Activated T-cell treated with anti-CD3 and anti-CD28 coated beads, Interleukin-2, amount 50 U/mL, for 4 hours (primary cell): ENCODE measurements around the gene ADAMTS17. TPM values are rescaled to one million over a fixed set of nuclear protein-coding genes. Genes with fewer than 3 reads are reported as not detected.

Experiments
- ATAC-seq, 2 donors: fragments of 200-7000 bp; cut with Tn5 transposase; one replicate each; pipeline ENCODE4 v1.10.0; 2021
- DNase-seq: peaks from one replicate; pipeline ENCODE4 v3.0.0-alpha.2; 2020
- H3K27me3 Mint-ChIP-seq: one replicate; pipeline ENCODE4 v1.8.0; 2021; ENCODE audit warnings: low read depth, mixed read lengths
- H3K36me3 Mint-ChIP-seq: one replicate; pipeline ENCODE4 v1.8.0; 2022; ENCODE audit warnings: mixed read lengths; ENCODE audit not compliant: insufficient read depth
- H3K4me1 Mint-ChIP-seq: one replicate; pipeline ENCODE4 v1.8.0; 2021; ENCODE audit warnings: low read depth, mixed read lengths
- H3K4me3 Mint-ChIP-seq: one replicate; pipeline ENCODE4 v1.8.0; 2021; ENCODE audit warnings: mild to moderate bottlenecking, moderate library complexity, mixed read lengths
- H3K9me3 Mint-ChIP-seq: one replicate; pipeline ENCODE4 v1.8.0; 2021; ENCODE audit warnings: mixed read lengths
- total RNA-seq, 3 donors: library from RNA; stranded (reverse); gene quantifications; one replicate each; pipeline ENCODE4 v1.2.1, GENCODE V29; 2021

The ADAMTS17 gene
- total RNA-seq, 3 donors from 2014 or later: 2.6 to 3.9 (median 3.2) TPM

DNA sequence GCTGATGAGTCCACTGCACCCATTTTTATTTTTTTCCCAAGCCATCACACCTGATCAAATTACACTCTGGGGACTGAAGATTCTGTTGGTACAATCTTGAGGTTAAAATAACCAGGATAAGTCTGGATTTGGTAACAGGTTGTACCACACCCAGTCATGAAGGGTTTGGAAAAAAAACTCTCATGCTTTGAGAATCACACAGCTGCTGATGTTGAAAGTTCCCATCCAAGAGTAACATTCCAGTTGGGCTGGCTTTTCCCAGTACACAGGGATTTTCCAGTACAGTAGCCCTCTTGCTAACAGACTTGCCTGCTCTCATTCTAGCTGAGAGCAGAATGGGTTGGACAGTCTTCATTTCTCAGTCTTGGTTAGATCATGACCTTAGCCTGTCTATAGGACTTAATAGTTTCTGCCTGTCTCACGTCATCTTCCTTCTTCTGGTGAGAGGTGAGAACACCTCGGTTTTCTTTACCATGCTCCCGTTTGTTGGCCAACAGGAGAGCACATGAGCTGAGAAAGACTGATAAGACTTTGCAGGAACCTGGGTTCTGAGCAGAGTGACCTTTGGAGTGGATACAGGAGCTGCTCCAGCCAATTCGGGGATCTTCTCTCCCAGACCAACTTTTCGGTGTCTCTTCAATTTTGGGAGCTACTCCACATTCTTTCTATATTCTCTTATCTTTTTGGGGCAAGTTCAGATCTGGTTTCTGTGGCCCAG lies 308.5 kb downstream of the ADAMTS17 start:
- Mint-ChIP-seq H3K4me3 (no peak overlapping the region), H3K36me3 (peaks cover 11% of the 10 kb centered on the region), H3K4me1 (no peaks in the 10 kb centered on the region), H3K27me3 (no peaks in the 10 kb centered on the region), H3K9me3 (peaks cover 8% of the 10 kb centered on the region)
- ATAC-seq (no peak), DNase-seq (no peak)

DNA sequence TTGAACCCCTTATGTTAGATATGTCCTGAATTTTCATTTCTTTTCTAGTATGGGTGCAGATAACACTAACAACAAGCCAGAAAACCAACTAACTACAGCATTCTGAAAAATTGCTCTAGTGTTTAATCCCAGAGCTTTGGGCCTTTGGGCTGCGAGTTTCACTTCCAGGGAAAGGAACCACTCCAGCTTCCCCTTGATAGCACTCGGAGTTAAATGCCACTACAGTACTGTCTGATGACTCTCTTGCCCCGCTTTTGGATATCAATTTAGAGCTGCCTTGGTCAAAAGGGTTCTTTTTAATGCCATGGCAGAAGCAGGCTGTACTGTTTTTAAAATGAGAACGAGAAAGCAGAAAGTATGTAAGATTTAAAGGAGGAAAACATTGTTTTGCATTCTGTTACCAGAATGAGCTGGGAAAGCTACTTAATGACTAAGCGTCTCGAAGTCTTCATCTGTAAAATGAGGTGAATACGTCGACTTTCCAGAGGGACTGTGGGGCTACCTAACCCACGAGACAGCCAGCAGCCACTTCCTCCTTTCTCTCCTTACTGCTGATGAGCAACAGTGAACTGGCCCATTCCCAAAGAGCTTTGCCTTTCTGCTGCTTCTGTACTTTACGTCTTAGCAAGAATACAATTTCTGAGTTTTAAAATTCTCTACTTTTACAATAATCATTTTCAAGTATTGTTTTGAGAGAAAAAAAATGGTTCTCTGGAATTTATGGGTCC lies 309.3 kb downstream of the ADAMTS17 start:
- Mint-ChIP-seq H3K9me3 (peaks cover 15% of the 10 kb centered on the region), H3K4me1 (no peaks in the 10 kb centered on the region), H3K27me3 (no peaks in the 10 kb centered on the region), H3K4me3 (no peak overlapping the region), H3K36me3 (peaks cover 19% of the 10 kb centered on the region)
- no peak for ATAC-seq
- no peak for DNase-seq

DNA sequence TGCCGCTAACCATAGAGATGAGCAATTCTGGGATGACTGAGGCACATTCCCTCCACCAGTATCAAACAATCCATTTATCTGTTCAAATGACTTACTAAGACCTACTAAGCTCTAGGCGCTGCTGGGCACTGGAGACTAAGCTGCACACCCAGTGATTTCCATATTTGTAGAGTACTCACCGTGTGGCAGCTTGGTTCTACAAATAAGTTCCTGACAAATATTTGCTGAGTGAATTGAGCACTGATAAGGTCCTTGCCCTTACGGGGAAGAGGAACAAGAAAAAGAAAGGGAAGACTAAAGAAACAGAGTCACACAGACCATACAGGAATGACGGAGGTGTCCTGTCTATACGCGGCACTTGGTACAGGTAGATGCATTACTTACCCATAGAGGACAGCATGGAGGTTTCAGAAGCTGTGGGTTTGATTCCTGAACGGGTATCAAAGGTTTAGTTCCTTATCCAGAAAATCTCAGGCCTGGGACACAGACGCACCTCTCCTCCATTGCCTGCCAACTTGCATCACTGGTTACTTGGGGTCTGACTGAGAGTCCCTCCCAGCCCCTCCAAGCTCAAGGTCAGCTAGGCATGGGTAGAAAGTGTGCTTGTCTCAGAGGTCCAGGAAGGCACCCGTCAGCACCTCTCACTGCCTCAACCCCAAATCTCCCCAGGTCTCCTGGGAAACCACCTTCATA lies 310.0 kb downstream of the ADAMTS17 start:
- peaks cover 22% of the 10 kb centered on the region for H3K9me3 Mint-ChIP-seq
- no peak overlapping the region for H3K4me3 Mint-ChIP-seq
- H3K27me3 Mint-ChIP-seq: no peaks in the 10 kb centered on the region
- ATAC-seq: no peak
- H3K4me1 Mint-ChIP-seq: no peaks in the 10 kb centered on the region
- no peak for DNase-seq
- H3K36me3 Mint-ChIP-seq: peaks cover 20% of the 10 kb centered on the region

DNA sequence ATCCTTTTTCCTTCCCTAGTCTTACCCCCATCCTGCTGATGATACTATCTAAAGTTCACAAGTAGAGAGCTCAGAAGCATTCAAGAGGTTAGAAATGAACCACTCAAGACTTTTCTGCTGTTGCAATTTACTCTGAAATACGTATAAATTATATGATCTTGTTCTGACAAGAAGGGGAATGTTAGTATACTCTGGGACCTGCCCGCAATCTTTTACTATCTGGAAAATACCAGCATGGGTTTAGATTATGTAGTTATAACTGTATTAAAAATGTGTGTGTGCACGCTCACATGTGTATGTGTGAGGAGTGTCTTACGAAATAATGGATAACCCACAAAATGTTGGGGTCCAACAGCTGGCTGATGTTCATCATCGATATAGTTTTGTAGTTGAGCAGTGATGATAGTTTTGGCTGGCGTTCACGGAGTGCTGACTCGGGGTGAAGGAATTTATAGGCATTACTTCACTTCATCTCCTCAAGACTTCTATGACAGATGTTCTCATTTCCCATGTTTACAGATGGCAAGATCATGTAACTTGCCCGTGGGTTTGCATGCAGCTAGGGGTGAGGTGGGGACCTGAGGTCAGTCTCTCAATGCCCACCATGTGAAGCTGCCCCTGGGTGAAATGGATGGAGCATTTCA lies 311.1 kb downstream of the ADAMTS17 start:
- no peak for ATAC-seq
- no peaks in the 10 kb centered on the region for H3K27me3 Mint-ChIP-seq
- DNase-seq: no peak
- H3K4me3 Mint-ChIP-seq: no peak overlapping the region
- H3K4me1 Mint-ChIP-seq: no peaks in the 10 kb centered on the region
- peaks cover 24% of the 10 kb centered on the region for H3K9me3 Mint-ChIP-seq
- peaks cover 22% of the 10 kb centered on the region for H3K36me3 Mint-ChIP-seq

DNA sequence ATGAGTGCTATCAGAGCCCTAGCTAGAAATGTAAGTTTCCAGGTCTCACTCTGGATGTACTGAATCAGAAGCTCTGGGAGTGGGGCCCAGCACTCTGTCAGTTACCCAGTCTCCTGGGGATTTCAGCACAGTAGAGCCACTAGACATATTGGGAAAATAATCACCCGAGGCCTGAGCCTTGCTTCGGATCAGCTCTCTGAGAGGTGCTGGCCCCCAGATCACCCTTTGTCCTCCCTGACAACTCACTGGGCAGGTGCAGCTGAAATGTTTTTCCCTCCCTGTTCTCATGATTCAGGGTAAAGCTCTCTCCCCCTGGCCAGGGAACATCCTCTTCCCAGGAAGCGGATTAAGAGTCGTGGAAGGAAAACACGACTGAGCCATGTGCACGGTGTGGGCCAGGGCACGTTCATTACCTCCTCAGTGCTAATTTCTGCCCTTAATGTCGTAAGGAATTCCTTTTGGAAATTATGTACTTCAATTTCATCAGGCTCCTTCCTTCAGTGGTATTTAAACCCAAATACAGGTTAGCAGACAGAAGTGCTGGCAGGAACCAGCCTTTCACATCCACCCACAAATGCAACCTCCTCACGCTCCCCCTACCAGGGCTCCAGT lies 311.8 kb downstream of the ADAMTS17 start:
- H3K27me3 Mint-ChIP-seq: no peaks in the 10 kb centered on the region
- H3K4me3 Mint-ChIP-seq: no peak overlapping the region
- no peak for DNase-seq
- peaks cover 22% of the 10 kb centered on the region for H3K36me3 Mint-ChIP-seq
- ATAC-seq: no peak
- H3K4me1 Mint-ChIP-seq: no peaks in the 10 kb centered on the region
- peaks cover 24% of the 10 kb centered on the region for H3K9me3 Mint-ChIP-seq

DNA sequence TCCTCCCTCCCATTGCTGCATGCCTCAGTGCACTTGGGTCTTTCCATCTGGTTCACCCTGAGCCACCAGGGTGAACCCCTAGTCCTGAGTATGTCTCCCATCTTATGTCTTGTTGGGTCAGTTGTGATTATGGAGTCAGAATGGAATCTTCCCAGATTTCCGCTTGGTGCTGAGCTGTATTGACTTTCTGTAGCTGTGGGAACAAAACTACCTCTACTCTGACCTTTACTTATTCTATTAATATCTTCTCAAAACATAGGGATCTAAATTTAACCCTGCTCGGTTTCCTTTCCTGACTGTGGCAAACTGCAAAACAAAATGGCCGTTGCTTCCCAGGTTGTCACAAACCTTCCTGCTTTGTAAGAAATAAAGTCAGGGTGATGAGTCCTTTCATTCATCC lies 312.7 kb downstream of the ADAMTS17 start:
- H3K9me3 Mint-ChIP-seq: peaks cover 24% of the 10 kb centered on the region
- H3K36me3 Mint-ChIP-seq: peaks cover 22% of the 10 kb centered on the region
- H3K27me3 Mint-ChIP-seq: no peaks in the 10 kb centered on the region
- H3K4me1 Mint-ChIP-seq: no peaks in the 10 kb centered on the region
- no peak for DNase-seq
- H3K4me3 Mint-ChIP-seq: no peak overlapping the region
- no peak for ATAC-seq

DNA sequence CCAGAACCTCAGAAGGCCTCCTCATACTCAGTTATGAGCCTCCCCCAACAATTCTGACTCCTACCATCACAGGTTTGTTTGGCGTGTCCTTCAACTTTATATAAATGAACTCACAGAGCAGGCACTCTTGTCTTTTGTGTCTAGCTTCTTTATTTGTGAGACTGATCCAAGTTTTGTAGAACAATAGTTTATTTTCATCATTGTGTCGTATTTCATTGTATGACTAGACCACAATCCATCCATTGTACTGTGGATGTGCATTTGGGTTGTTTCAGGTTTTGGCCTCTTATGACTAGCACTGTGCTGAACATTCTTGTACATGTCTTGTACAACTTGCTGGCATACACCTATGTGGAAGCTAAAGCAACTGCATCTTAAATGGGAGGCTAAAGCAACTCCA lies 315.7 kb downstream of the ADAMTS17 start:
- Mint-ChIP-seq H3K4me1 (no peaks in the 10 kb centered on the region), H3K4me3 (no peak overlapping the region), H3K9me3 (peaks cover 24% of the 10 kb centered on the region), H3K27me3 (no peaks in the 10 kb centered on the region), H3K36me3 (peaks cover 19% of the 10 kb centered on the region)
- DNase-seq (no peak), ATAC-seq (no peak)

DNA sequence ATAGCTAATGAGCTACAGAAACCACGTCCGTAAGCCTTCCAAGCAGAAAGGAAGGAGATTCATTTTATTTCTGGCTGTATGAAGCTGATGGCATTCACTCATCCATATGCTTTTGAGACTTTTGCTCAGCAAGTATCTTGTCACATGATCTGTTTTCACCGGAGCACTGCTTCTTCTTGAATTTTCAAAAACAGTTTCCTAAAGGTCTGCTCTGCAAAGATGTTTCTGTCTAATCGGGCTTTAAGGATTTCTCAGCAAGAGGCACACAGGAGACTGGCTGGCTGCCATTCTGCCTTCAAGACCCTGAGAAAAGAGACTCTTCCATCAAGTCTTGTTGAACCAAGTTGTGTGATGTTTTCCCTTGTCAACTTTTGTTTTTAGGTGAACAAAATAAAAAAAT lies 319.0 kb downstream of the ADAMTS17 start:
- Mint-ChIP-seq H3K9me3 (peaks cover 12% of the 10 kb centered on the region), H3K4me1 (no peaks in the 10 kb centered on the region), H3K27me3 (no peaks in the 10 kb centered on the region), H3K4me3 (no peak overlapping the region), H3K36me3 (peaks cover 17% of the 10 kb centered on the region)
- no peak for DNase-seq
- no peak for ATAC-seq

DNA sequence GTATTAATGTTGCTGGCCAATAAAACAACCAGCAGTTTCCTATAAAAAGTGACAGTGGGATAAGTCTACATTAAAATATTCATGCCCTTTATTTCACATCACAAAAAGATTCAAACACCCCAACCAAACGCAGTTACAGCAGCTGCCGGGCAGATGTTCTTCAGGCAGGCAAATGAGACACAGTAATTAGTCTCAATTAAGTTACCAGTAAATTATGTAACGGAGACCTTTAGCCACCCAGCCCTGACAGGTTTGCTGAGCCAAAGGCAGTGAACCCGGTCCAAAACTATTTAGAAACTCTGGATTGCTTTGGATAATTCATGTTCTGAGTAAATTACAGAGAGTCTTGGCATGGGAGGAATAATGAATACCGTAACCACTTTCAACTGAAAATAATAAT lies 319.4 kb downstream of the ADAMTS17 start:
- H3K36me3 Mint-ChIP-seq: peaks cover 16% of the 10 kb centered on the region
- DNase-seq (no peak), ATAC-seq (no peak)
- no peak overlapping the region for H3K4me3 Mint-ChIP-seq
- H3K9me3 Mint-ChIP-seq: peaks cover 7% of the 10 kb centered on the region
- H3K27me3 Mint-ChIP-seq: no peaks in the 10 kb centered on the region
- no peaks in the 10 kb centered on the region for H3K4me1 Mint-ChIP-seq

DNA sequence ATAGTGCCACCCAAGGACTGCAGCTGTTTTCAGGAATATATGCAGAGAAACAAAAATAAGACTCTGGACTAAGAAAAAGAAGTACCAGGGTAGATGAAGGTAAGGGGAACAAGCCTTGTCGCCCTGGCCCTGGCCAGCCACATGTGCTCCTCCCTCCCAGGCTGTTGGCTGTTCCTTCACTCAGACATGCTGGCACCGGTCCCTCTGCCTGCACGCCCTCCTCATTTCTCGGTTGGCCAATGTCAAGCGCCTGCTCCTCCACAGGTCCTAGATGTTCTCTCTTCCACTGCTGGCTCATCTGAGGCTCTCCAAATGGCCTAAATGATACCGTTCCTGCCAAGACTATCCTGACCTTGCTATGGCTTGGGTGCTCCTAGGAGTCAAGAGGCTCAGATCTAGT lies 320.1 kb downstream of the ADAMTS17 start:
- no peak for ATAC-seq
- Mint-ChIP-seq H3K4me1 (no peaks in the 10 kb centered on the region), H3K36me3 (peaks cover 15% of the 10 kb centered on the region), H3K4me3 (no peak overlapping the region), H3K9me3 (peaks cover under 1% of the 10 kb centered on the region), H3K27me3 (no peaks in the 10 kb centered on the region)
- DNase-seq: no peak

DNA sequence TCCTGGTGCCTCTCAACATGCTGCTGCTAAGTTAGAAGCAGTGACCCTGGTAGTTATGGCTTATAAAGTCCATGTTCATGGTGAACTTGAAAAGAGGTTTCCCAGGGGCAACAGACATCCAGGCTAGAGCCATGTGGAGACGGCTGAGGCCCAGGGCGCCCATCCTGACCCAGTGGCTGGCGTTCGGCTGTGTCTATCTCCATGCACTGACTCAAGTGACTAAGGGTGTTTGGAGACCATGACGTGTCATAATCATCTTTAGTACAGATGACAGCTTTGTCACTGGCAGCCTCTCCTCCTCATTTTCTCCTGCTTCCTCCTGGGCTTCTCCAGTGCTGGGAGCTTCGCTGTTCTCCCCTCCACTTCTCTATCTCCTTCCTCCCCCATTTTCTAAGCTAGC lies 321.2 kb downstream of the ADAMTS17 start:
- peaks cover 15% of the 10 kb centered on the region for H3K36me3 Mint-ChIP-seq
- DNase-seq: no peak
- ATAC-seq: no peak
- H3K9me3 Mint-ChIP-seq: no peaks in the 10 kb centered on the region
- H3K4me1 Mint-ChIP-seq: no peaks in the 10 kb centered on the region
- no peaks in the 10 kb centered on the region for H3K27me3 Mint-ChIP-seq
- H3K4me3 Mint-ChIP-seq: no peak overlapping the region

DNA sequence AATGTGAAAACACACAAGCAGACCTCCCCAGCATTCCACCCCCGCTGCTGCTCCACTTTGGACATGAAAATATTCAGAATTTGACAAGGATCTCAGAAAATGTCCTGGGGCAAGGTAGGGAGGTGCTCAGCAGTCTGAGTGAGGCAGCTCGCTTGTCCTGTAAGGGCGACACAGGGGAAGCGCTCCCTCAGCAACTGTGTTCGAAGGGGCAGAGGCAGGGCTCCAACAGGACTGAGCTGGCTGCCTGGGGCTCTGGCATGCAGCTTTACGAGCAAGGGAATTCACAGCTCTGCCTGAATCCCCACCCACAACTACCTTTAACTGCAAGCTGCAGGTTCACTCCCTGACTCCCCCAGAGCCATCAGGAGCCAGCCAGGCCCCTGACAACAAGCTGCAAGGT lies 321.6 kb downstream of the ADAMTS17 start:
- Mint-ChIP-seq H3K4me1 (no peaks in the 10 kb centered on the region), H3K9me3 (no peaks in the 10 kb centered on the region), H3K4me3 (no peak overlapping the region), H3K36me3 (peaks cover 15% of the 10 kb centered on the region), H3K27me3 (no peaks in the 10 kb centered on the region)
- DNase-seq (no peak), ATAC-seq (no peak)

DNA sequence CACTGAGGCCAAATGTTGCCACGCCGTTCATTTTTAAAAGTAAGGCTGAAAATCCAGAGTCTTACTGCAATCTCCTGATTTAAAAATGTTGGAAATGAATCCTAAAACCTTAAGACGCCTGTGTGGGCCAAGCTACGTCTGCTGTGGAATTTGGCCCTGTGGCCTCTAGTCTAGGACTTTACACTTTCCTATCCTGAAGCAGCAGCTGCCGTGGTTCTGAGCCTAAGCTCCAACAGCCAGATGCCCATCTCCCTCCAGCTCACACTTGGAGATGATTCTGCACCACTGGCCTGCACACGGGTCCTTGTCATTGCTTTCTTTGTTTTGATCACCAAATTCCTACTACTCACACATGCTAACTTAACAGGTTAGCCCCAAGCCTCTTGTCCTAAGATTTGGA lies 322.2 kb downstream of the ADAMTS17 start:
- Mint-ChIP-seq H3K9me3 (no peaks in the 10 kb centered on the region), H3K4me1 (no peaks in the 10 kb centered on the region), H3K36me3 (peaks cover 15% of the 10 kb centered on the region), H3K27me3 (no peaks in the 10 kb centered on the region), H3K4me3 (no peak overlapping the region)
- no peak for DNase-seq
- no peak for ATAC-seq

DNA sequence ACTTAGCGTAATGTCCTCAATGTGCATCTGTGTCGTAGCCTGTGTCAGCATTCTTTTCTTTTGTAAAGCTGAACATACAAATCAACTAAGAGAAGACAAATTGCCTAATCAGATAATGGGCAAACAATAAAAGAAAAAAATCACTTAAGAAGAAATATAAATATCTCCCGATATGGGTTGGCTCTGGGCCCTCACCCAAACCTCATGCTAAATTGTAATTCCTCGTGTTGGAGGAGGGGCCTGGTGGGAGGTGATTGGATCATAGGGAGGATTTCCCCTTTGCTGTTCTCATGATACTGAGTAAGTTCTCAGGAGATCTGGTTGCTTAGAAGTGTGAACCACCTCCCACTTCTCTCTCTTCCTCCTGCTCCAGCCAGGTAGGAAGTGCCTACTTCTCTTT lies 323.6 kb downstream of the ADAMTS17 start:
- DNase-seq: no peak
- peaks cover 13% of the 10 kb centered on the region for H3K36me3 Mint-ChIP-seq
- no peaks in the 10 kb centered on the region for H3K4me1 Mint-ChIP-seq
- no peaks in the 10 kb centered on the region for H3K27me3 Mint-ChIP-seq
- ATAC-seq: no peak
- no peaks in the 10 kb centered on the region for H3K9me3 Mint-ChIP-seq
- H3K4me3 Mint-ChIP-seq: no peak overlapping the region
